ENCODE results near the gene PLEK.

- no peak for TF ChIP-seq YY1 (IDR thresholded peaks at IDR 0.05; ENCODE audit: insufficient read depth, insufficient read length)
- no peak for TF ChIP-seq ZNF274 (IDR thresholded peaks at IDR 0.05; ENCODE audit: low read depth, low read length)
- no peak for TF ChIP-seq SUZ12 (IDR thresholded peaks at IDR 0.05; ENCODE audit: extremely low read depth, insufficient read depth, insufficient read length)
Observed at GRCh38 chr2:68325056-68325455, 40.0 kb upstream of the PLEK start.

Measured in NT2/D1 (cell line).